ENCODE measurements around the gene SEC31A.

DNA sequence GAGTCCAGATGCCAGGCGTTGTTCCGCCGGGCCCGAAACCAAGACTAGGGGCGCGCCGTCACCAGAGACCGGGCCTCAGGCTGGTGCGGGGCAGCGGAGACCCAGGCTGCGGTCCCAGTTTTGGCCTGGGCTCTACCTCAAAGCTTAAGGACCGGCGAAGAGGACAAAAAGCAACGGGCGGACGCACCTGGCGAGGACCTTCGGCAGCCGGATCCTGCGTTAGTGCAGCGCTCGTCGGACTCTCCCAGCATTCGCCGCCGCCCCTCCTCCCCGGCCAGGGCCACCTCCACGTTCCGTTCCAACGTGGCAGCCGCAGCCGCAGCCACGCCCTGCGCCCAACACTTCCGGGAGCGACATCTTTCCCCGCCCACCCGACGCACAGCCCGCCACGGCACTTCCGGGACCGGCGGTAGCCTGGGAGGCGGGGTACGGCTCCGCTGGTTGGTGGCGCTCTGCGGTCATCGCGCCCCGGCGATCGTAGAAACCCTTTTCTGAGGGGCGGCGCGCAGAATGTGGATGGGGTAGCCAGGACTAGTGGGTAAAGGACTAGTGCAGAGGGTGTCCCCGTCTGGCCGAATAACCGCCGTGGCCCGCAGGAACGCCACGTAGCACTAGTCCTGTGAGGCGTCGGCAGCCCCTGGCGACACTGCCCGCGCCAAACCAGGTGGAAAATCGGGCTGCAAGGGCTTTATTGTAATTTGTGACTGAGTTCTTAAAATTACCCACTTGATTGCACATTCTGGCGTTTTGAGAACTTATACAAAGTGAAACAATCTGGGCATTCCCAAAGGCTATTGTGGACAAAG, at the start of gene SEC31A:
- TF ChIP-seq, protein P1, sequence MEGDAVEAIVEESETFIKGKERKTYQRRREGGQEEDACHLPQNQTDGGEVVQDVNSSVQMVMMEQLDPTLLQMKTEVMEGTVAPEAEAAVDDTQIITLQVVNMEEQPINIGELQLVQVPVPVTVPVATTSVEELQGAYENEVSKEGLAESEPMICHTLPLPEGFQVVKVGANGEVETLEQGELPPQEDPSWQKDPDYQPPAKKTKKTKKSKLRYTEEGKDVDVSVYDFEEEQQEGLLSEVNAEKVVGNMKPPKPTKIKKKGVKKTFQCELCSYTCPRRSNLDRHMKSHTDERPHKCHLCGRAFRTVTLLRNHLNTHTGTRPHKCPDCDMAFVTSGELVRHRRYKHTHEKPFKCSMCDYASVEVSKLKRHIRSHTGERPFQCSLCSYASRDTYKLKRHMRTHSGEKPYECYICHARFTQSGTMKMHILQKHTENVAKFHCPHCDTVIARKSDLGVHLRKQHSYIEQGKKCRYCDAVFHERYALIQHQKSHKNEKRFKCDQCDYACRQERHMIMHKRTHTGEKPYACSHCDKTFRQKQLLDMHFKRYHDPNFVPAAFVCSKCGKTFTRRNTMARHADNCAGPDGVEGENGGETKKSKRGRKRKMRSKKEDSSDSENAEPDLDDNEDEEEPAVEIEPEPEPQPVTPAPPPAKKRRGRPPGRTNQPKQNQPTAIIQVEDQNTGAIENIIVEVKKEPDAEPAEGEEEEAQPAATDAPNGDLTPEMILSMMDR (IDR thresholded peaks at IDR 0.05): peak in 1 of 4 experiments; percentile 16
- peak; percentile 89 to 92 for TF ChIP-seq POLR2A (IDR thresholded peaks at IDR 0.05)

All from sigmoid colon (tissue), 3 donors.